ENCODE results near the gene KLRG1. TPM values are rescaled to one million over a fixed set of nuclear protein-coding genes. Genes with fewer than 3 reads are reported as not detected.

The KLRG1 gene
- total and polyA plus RNA-seq, 2 experiments from 2014 or later = 1.1 TPM; not detected in 1

GRCh38 chr12:9034095-9034494 lies 44.7 kb downstream of the KLRG1 start:
- no peak for TF ChIP-seq EZH2 (IDR thresholded peaks at IDR 0.05; ENCODE audit: insufficient read depth, poor library complexity, severe bottlenecking)
- no peak for TF ChIP-seq EZH2phosphoT487 (IDR thresholded peaks at IDR 0.05; ENCODE audit: insufficient read depth, low read depth)
- no peak overlapping the region for H2AFZ ChIP-seq
- in situ Hi-C loops (cut with MboI) = loop anchor here (25.0 kb wide), 1 partner anchor 347 kb away; the partner anchor contains the start of gene RIMKLB
- no peaks in the 10 kb centered on the region for H3F3A ChIP-seq (ENCODE audit: insufficient read depth)
- no peak overlapping the region for H3K4me2 ChIP-seq (ENCODE audit: unreplicated experiment)
- no peak overlapping the region for H3K9ac ChIP-seq
- H3K4me1 ChIP-seq (ENCODE audit: insufficient read depth) = no peaks in the 10 kb centered on the region
- H3K4me3 ChIP-seq = no peak overlapping the region
- no peaks in the 10 kb centered on the region for H4K20me1 ChIP-seq (ENCODE audit: insufficient read depth)
- H3K9me2 ChIP-seq (ENCODE audit: insufficient read depth) = no peaks in the 10 kb centered on the region
- H3K79me2 ChIP-seq (ENCODE audit: insufficient read depth) = no peaks in the 10 kb centered on the region
- DNase-seq = no peak
- H3K27me3 ChIP-seq (replicated peaks; ENCODE audit: insufficient read depth) = no peaks in the 10 kb centered on the region
- H3K36me3 ChIP-seq (ENCODE audit: low read depth) = no peaks in the 10 kb centered on the region
- no peak overlapping the region for H3K27ac ChIP-seq
- WGBS, 2 experiments (ENCODE audit: low coverage in 1 of 2, low lambda C conversion rate in 2 of 2, missing lambda C conversion rate in 2 of 2) = 58 to 69% methylated on average over 6 of the region's 6 CpGs
- no peaks in the 10 kb centered on the region for H3K9me3 ChIP-seq (ENCODE audit: low read depth)

- Histone ChIP-seq H4K20me1 (ENCODE audit: insufficient read depth) (no peaks in the 10 kb centered on the region), H3K9me2 (ENCODE audit: insufficient read depth) (no peaks in the 10 kb centered on the region), H3K9ac (no peak overlapping the region), H3K27ac (no peak overlapping the region), H3K79me2 (ENCODE audit: insufficient read depth) (no peaks in the 10 kb centered on the region), H3K9me3 (ENCODE audit: low read depth) (no peaks in the 10 kb centered on the region), H3K36me3 (ENCODE audit: low read depth) (no peaks in the 10 kb centered on the region), H2AFZ (no peak overlapping the region), H3K4me2 (ENCODE audit: unreplicated experiment) (no peak overlapping the region), H3K4me3 (no peak overlapping the region), H3K4me1 (ENCODE audit: insufficient read depth) (no peaks in the 10 kb centered on the region), H3K27me3 (replicated peaks; ENCODE audit: insufficient read depth) (no peaks in the 10 kb centered on the region), H3F3A (ENCODE audit: insufficient read depth) (no peaks in the 10 kb centered on the region)
- no peak for TF ChIP-seq EZH2 (IDR thresholded peaks at IDR 0.05; ENCODE audit: insufficient read depth, poor library complexity, severe bottlenecking)
- TF ChIP-seq EZH2phosphoT487 (IDR thresholded peaks at IDR 0.05; ENCODE audit: insufficient read depth, low read depth) = no peak
- 29 to 33% methylated on average over 6 of the region's 6 CpGs for WGBS, 2 experiments (ENCODE audit: low coverage in 1 of 2, low lambda C conversion rate in 2 of 2, missing lambda C conversion rate in 2 of 2)
- in situ Hi-C loops (cut with MboI) = loop anchor here (25.0 kb wide), 1 partner anchor 349 kb away; the partner anchor contains the start of gene RIMKLB
- no peak for DNase-seq
These were observed 46.9 kb downstream of the KLRG1 start for GRCh38 chr12:9036227-9036626.

GRCh38 chr12:9037431-9037830 lies 48.1 kb downstream of the KLRG1 start:
- no peak for DNase-seq
- H3K36me3 ChIP-seq (ENCODE audit: low read depth) = no peaks in the 10 kb centered on the region
- H3K9me2 ChIP-seq (ENCODE audit: insufficient read depth) = no peaks in the 10 kb centered on the region
- H2AFZ ChIP-seq = no peak overlapping the region
- no peak overlapping the region for H3K9ac ChIP-seq
- H4K20me1 ChIP-seq (ENCODE audit: insufficient read depth) = no peaks in the 10 kb centered on the region
- no peaks in the 10 kb centered on the region for H3K9me3 ChIP-seq (ENCODE audit: low read depth)
- H3K79me2 ChIP-seq (ENCODE audit: insufficient read depth) = no peaks in the 10 kb centered on the region
- no peak overlapping the region for H3K4me3 ChIP-seq
- WGBS, 2 experiments (ENCODE audit: low coverage in 1 of 2, low lambda C conversion rate in 2 of 2, missing lambda C conversion rate in 2 of 2) = 70% methylated on average over 3 of the region's 3 CpGs
- H3K4me2 ChIP-seq (ENCODE audit: unreplicated experiment) = no peak overlapping the region
- H3F3A ChIP-seq (ENCODE audit: insufficient read depth) = no peaks in the 10 kb centered on the region
- no peaks in the 10 kb centered on the region for H3K4me1 ChIP-seq (ENCODE audit: insufficient read depth)
- no peak for TF ChIP-seq EZH2 (IDR thresholded peaks at IDR 0.05; ENCODE audit: insufficient read depth, poor library complexity, severe bottlenecking)
- no peak for TF ChIP-seq EZH2phosphoT487 (IDR thresholded peaks at IDR 0.05; ENCODE audit: insufficient read depth, low read depth)
- no peak overlapping the region for H3K27ac ChIP-seq
- in situ Hi-C loops (cut with MboI) = loop anchor here (25.0 kb wide), 1 partner anchor 350 kb away; the partner anchor contains the start of gene RIMKLB
- no peaks in the 10 kb centered on the region; the same call in 1 of the 2 replicates for H3K27me3 ChIP-seq (replicated peaks; ENCODE audit: insufficient read depth)

GRCh38 chr12:9039397-9039977 lies 50.1 kb downstream of the KLRG1 start:
- H3K36me3 ChIP-seq (ENCODE audit: low read depth) = no peaks in the 10 kb centered on the region
- no peak overlapping the region for H3K9ac ChIP-seq
- in situ Hi-C loops (cut with MboI) = loop anchor here (25.0 kb wide), 1 partner anchor 352 kb away; the partner anchor contains the start of gene RIMKLB
- no peak for TF ChIP-seq EZH2phosphoT487 (IDR thresholded peaks at IDR 0.05; ENCODE audit: insufficient read depth, low read depth)
- TF ChIP-seq EZH2 (IDR thresholded peaks at IDR 0.05; ENCODE audit: insufficient read depth, poor library complexity, severe bottlenecking) = no peak
- H4K20me1 ChIP-seq (ENCODE audit: insufficient read depth) = no peaks in the 10 kb centered on the region
- no peaks in the 10 kb centered on the region for H3K4me1 ChIP-seq (ENCODE audit: insufficient read depth)
- no peak overlapping the region for H3K4me2 ChIP-seq (ENCODE audit: unreplicated experiment)
- peak; percentile 69 for DNase-seq
- no peak overlapping the region for H3K4me3 ChIP-seq
- H3K9me3 ChIP-seq (ENCODE audit: low read depth) = no peaks in the 10 kb centered on the region
- no peaks in the 10 kb centered on the region for H3K9me2 ChIP-seq (ENCODE audit: insufficient read depth)
- H3F3A ChIP-seq (ENCODE audit: insufficient read depth) = no peaks in the 10 kb centered on the region
- H3K27ac ChIP-seq = no peak overlapping the region
- no peaks in the 10 kb centered on the region; the same call in none of the 2 replicates for H3K27me3 ChIP-seq (replicated peaks; ENCODE audit: insufficient read depth)
- 14 to 16% methylated on average over 3 of the region's 3 CpGs for WGBS, 2 experiments (ENCODE audit: low coverage in 1 of 2, low lambda C conversion rate in 2 of 2, missing lambda C conversion rate in 2 of 2)
- H3K79me2 ChIP-seq (ENCODE audit: insufficient read depth) = no peaks in the 10 kb centered on the region
- no peak overlapping the region for H2AFZ ChIP-seq
